Hepatocyte (in vitro differentiated cells): Measurements from ENCODE around the gene NME9.

ENCODE experiments used
- EZH2 ChIP-seq: fragments of 200-600 bp; sonication (generic); IDR thresholded peaks from 2 replicates; pipeline ENCODE4 v1.6.1; 2016; ENCODE audit warnings: antibody characterized with exemption, mild to moderate bottlenecking, borderline replicate concordance
- EZH2phosphoT487 ChIP-seq: fragments of 200-600 bp; sonication (generic); IDR thresholded peaks from one replicate; pipeline ENCODE4 v1.6.1; 2018; ENCODE audit warnings: antibody characterized with exemption, mild to moderate bottlenecking, low read depth, moderate library complexity; ENCODE audit not compliant: unreplicated experiment, severe bottlenecking
- TF ChIP-seq, protein P1 (sequence below): fragments of 200-600 bp; sonication (generic); IDR thresholded peaks from 2 replicates; pipeline ENCODE4 v1.5.1; 2016; ENCODE audit warnings: antibody characterized with exemption, mild to moderate bottlenecking; ENCODE audit not compliant: poor library complexity

DNA sequence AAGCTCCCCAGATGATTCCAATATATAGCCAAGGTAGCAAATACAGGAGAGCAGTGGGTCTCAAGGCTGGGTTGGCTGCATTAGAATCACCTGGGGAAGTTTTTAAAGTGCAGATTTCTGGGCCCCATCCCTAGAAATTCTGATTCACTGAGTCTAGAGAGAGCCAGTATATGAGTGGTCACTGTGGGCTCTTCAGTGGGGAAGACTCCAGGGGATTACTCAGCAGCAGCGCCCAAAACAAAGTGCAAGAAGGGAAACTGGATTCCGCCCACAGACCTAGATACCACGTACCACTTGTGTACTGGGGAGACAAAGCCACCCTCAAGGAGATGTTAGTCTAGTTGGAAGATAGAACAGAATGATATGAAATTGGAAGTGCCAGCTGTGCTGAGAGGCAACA, 40.0 kb downstream of the NME9 start:
- TF ChIP-seq, protein P1, sequence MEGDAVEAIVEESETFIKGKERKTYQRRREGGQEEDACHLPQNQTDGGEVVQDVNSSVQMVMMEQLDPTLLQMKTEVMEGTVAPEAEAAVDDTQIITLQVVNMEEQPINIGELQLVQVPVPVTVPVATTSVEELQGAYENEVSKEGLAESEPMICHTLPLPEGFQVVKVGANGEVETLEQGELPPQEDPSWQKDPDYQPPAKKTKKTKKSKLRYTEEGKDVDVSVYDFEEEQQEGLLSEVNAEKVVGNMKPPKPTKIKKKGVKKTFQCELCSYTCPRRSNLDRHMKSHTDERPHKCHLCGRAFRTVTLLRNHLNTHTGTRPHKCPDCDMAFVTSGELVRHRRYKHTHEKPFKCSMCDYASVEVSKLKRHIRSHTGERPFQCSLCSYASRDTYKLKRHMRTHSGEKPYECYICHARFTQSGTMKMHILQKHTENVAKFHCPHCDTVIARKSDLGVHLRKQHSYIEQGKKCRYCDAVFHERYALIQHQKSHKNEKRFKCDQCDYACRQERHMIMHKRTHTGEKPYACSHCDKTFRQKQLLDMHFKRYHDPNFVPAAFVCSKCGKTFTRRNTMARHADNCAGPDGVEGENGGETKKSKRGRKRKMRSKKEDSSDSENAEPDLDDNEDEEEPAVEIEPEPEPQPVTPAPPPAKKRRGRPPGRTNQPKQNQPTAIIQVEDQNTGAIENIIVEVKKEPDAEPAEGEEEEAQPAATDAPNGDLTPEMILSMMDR: no peak
- no peak for TF ChIP-seq EZH2
- no peak for TF ChIP-seq EZH2phosphoT487
